HG03442 (cell line): ENCODE measurements around the gene HOXB5.

ENCODE experiments used
- ATAC-seq: cut with Tn5 transposase; IDR thresholded peaks from one replicate; pipeline ENCODE4 v1.9.1; 2021; ENCODE audit warnings: mild to moderate bottlenecking, moderate library complexity; ENCODE audit not compliant: unreplicated experiment

Gene HOXB5

DNA sequence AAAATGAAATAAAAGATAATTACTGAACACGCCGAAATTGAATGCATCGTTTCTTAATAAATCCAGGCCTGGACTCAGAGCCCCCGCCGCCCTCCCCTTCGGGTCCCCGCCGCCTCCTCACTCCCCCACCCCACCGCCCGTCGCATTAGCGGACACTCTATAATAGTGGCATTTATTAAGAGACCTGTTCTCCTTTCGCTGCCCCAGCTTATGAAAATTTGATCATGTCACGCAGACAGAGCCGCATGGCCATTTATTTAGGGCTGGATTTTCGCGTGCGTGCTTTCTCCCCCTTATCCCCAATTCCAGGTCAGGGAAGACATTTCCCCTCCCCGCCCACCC, 42.4 kb downstream of the HOXB5 start:
- no peak for ATAC-seq

DNA sequence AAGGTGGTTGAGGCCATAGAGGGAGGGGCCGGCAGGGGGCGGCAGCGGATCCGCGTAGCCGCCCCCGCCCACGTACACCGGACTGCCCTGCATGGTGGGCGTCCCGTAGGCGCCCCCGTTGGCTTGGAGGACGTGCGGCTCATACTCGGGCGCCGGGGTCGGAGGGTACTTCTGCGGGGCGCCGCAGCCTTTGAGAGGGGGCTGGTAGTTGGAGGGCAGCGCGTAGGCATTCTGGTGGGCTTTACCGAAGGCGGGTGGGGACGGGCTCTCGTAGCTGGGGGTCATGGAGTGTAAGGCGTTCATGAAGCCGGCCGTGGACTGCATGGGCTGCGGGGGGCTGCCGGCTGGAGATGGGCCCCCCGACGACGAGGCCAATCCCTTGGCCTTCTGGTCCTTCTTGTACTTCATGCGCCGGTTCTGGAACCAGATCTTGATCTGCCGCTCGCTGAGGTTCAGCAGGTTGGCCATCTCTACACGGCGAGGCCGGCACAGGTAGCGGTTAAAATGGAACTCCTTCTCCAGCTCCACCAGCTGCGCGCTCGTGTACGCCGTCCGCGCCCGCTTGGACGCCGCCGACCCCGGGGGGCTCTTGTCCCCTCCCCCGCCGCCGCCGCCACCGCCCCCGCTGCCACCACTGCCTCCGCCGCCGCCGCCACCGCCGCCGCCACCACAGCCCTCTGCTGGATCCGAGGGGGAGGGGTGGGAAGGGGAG, 42.9 kb downstream of the HOXB5 start:
- ATAC-seq = no peak

DNA sequence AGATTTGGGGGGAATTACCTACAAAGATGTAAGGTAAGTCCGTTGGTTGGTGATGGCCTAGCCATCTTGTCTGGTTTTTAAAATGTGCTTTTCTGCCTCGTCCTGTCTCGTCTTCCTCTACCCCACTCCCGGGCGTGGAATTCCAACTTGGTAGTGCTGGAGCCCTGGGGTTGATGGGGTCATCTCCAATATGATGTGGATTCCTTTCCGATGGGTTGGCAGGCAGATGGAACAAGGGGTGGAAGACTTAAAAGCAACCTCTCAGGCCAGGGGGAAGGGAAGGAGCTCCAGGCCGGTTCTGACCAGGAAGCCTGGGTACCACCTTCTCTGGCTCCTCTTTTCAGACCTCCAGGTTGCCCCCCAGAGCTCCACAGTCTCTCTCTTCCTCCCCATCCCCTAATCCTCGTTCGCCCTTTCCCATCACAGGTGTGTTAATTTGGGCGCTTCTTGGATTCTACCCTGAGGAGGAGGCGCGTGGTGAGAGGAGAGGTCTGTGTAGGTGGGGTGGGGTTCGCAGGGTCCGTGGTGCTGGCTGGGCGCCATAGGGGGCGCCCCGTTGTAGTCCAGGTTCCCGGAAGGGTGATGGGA, 43.6 kb downstream of the HOXB5 start:
- ATAC-seq = no peak

DNA sequence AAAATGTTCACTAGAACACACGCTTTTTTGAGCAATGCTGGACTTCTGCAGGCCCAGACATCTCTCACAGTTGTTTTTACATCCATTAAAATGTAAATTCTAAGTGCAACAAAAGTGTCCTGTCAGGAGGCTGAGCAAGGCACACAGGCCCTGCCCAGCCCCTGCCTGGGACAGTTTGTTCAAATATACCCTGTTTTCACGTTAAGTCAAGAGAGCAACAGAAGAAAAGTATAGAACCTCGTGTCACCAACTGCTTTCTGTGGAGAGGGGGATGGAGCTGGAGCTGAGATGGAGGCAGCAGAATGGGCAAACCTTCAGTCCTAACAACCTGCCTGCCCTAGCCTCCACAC, 44.3 kb downstream of the HOXB5 start:
- no peak for ATAC-seq

DNA sequence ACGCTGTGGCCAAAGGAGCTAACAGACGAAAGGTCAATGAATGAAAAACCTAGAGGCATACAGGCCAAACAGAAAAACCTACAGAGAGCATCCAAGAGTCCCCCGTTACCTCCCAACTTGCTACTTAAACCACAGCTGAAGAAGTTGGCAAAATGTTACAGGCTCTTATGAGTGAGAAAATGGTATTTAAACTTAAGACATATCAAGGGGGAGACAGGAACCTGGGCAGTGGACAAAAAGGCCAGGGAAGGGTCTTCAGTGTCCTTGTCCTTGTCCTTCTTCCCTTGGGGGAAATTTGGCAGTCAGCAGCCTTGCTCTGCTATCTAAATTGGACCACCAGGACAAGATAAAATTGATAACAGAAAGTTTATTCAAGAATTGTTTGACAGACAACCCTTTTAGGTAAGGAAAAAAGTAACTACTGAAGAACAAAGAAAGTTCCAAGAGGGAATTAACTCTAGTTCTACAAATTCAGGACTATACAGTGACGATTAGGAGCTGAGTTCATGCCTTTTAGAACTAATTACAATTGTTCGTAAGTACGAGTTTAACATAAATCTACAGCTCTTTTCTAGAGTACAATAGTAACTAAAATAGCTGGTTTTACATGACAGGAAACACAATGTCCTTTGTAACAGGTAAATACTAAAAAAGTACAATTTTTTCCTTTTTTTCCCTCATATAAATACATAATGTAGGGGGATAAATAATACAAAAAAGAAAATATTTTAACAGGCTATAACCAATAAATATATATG, 44.9 kb downstream of the HOXB5 start:
- ATAC-seq = no peak

DNA sequence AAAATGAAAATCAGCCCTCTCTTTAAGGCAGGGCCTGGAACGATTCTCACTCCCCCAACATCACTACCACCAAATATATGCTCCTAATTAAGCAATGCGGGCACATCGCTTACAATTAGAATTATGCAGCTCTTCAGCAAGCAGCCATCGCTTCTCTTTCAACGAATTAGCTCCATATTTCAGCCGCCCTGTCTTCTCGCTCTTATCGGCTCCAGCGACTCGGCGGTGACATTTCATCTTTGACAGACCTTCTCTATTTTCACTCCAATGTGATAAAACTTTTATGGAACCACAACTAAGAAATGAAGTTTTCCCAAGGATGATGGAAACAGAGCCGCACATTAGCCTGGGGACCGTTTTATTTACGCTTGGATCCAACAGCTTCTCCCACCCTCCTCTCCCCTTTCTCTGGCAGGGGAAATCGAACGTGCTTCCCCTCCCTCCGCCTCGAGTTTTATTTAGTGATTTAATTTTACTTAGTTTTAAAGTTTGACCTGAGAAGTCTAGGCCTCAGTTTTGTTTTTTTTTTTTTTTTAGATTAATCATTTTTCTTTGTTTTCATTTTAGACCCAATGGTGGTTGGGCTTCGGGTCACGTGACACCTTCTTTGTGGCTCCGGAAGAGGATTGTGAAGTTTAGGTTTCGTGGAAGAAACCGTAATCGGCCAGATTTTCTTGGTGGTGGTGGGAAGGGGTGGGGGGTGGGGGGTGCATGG, 45.6 kb downstream of the HOXB5 start:
- no peak for ATAC-seq

DNA sequence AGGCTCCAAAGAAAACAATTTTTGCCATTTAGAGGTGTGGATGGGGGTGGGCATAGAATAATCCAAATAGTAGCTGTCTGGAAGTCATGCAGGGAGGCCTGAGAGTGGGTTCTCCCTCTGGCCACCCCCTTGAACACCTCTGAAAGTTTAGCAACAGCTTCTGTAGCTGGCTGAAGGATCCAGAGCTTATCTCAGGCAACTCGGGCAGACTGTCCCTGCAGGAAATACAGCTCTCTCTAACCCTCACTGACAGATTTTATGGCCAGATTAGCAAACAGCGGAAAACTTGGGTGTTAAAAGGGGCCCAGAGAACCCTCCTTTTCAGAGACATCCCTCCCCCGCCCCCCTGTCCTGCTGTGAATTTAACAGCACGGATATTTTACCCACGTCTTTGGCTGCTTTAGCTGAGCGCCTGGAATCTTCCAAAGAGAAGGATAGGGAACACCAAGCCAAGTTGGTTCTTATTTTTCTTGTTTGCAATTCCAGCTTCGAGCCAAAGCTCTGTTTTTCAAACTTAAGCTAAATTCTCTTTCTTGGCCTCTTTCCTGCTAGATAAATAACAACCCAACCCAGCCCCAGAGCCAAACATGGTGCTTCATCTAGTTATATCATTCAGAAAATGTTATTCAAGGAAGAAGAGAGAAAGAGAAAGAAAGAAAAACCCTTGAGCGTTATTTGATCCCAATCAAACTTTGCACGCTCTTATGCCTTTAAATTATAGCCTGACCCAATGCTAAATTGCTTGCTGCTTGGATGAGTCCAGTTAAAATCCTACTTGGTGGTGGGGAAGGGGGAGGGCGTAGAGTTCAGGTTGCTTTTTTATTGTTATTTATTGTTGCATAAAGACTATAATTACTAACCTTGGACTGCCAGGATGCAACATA, 46.4 kb downstream of the HOXB5 start:
- no peak for ATAC-seq

DNA sequence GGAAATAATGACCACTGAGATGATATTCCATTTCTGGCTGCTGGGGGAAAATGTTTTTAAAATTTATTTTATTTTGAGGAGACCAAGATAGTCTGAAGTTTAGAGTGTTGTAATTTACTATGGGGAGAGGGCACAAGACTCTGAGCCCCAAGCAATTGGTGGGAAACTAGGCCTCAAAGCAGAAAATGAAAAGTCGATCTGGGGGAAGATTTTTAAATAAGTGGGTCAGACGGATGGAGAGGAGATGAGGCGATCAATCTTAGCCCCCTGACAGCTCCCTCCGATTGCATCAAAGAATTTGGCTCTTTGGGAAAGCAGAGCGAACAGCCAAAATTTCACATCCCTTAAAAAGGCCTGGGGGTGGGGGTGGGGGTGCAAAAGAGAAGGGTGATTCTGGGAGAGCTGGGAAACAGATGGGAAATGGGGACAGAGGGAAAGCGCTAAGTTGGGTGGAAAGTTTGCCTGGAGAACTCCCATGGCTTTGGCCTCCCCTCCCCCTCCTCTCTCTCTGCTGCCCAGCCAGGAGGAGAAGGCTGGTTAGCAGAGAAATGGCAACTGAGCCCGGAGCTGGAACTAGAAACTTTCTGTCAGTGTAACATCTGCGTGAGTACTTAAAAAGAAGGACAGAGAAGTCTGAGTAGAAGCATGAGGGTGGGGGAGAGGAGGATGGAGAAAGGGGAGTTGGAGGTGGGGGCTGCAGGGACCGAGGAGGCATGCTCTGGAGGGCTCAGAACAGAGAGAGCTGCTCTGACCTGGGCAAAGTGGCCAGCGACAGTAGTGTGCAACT, 47.2 kb downstream of the HOXB5 start:
- ATAC-seq = no peak

DNA sequence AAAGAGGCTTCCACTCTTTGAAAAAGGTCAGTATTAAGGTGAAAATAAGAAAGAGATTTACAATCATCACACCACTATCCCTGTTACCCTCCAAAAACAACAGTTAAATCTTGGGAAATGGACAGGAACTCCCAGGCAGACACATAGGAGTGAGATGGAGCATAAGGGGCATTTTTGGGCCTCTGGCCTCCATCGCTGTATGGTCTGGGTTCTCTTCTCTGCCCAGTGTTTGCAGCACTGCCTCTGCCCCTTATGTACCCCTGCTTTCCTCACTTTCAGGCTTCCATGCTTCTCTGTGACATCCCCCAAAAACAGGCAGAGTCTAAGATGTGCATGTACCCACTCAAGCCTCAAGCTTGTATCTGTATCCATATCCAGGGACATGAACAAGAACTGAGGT, 48.0 kb downstream of the HOXB5 start:
- no peak for ATAC-seq

DNA sequence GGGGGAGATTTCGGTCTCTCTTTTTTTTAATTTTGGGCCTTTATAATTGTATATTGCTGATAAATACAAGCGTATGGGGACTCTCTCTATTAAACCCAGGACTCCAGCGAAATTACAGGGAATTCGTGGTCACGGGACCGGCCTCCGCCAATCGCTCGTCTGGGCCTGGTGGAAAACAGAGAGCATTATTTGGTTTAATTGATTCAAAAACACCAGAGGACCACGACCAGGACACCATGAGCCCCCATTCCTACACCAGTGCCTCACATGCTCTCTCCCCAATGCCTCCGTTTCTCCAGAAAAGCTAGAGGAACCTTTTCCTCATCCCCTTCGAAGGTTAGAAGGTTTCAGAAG, 48.6 kb downstream of the HOXB5 start, which contains the start of gene HOXB2:
Gene HOXB2, minus strand, starts transcription at position 88 of the 354 bp plus-strand sequence. CDS start 198 bp downstream, outside the sequence.
- ATAC-seq = no peak

DNA sequence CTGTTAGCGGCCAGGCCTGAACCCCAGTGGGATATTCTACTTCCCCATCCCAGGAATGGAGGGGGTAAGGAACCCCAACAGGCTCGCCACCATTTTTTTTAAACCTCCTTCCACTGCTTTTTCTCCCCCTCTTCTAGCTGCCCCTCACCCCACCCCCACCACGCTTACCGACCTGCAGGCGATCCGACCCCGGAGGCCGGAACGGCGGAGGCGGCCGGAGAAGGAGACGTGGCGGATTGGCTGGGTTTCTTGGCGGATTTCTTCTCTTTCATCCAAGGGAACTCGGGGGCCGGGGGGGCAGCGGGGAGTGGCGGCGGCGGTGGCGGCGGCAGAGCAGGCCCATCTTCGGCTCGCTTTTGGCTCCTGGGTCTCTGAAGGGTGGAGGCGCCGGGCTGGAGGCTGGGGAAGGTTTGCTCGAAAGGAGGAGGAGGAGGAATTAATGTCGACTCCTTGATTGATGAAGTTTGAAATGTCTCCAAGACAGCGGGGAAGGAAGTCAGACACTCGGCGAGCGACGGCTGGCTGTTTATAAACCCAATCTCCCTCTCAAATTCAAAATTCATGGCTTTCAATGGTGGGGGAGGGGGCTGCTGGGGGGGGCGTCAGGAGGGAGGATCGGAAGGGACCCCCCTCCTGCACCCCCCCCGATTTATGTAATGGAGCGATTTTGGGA, 49.1 kb downstream of the HOXB5 start:
- ATAC-seq = no peak

DNA sequence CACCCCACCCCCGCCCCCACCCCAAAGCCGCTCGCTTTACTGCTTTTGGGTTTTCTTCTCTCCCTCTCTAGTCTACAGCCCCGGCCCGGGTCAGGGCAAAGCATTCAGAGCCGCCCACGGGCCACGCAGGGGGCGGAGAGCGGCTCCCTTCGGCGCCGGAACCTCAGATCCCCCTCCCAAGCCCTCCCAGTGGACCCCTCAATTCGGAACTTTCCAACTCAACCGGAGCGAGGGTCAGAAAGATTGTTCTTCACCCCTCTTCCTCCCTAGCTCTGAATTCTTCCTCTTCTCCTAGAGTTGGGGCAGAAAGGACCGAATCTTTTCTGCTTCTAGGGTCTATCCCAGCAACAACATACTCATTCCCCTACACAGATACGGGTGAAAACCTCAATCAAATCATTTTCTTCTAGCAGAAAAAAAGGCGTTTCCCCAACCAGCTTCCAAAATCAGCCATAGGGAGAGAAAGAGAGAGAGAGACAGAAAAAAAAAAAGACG, 49.7 kb downstream of the HOXB5 start:
- no peak for ATAC-seq

DNA sequence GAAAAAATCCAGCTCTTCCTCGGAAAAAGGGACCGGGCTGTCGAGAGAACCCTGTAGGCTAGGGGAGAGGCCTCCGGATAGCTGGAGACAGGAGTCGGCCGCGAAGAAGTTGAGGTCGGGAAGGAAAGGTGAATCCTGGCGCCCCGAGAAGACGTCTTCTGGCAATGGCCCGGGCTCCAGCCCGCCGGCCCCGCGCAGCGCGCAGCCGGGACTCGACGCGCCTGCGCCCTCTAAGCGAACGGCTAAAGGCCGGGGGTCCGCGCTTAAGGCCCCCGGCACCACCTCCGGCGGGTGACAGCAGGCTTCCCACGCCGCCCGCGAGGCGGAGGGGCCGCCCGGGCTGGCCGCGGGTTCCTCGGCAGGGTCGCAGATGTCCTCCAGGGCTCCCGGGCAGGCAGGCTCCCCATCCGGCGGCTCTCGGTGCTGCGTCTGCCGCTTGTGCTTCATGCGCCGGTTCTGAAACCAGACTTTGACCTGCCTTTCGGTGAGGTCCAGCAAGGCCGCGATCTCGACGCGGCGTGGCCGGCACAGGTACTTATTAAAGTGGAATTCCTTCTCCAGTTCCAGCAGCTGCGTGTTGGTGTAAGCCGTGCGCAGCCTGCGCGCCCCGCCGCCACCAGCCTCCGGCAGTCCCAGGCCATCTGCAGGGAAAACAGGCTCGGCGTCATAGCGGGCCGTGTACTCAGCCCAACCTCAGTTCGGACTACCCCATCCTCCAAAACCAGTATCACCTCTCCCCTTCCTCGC, 50.3 kb downstream of the HOXB5 start:
- ATAC-seq = peak; percentile 36

DNA sequence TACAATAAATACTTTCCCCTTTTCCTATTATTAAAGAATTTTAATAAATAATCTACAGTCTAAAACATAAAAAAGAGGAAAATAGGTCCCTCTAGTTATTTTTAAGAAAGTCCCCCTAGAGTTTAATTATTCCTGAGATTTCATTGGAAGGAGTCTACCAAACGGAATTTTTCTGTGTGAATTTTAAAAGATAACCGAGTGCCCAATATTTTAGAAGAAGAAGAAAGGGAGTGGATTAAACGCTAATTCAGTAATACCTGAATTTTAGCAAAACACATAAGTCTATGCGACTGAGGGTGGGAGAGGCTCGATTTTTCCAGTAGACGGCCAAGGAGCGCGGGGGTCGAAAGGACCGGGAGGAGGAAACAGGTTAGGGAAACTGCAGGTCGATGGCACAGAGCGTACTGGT, 50.9 kb downstream of the HOXB5 start:
- no peak for ATAC-seq

DNA sequence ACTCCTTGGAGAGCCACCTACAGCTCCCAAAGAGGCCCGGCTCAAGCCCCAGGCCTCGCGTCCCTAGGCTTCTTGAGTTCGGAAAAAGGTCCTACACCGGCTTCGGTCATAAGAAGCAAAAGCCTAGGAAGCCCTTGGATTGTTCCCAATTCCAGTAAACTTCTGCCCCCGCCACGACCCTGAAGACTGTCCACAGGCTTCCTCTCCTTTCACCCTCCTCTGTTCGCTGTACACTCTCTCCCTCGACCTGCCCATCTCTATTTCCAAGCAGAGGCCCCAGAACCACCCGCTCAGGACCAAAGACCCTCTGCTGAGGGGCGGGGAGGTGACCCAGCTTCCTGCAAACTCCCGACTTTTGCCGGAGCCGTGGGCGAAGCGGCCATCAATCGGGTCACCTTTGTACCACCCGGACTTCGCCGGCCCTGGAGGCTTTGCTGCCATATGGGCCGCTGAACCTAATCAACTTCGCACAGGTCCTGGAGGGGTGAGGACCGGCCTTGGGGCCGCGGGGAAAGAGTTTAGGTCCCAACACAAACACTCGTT, 51.4 kb downstream of the HOXB5 start:
- no peak for ATAC-seq

DNA sequence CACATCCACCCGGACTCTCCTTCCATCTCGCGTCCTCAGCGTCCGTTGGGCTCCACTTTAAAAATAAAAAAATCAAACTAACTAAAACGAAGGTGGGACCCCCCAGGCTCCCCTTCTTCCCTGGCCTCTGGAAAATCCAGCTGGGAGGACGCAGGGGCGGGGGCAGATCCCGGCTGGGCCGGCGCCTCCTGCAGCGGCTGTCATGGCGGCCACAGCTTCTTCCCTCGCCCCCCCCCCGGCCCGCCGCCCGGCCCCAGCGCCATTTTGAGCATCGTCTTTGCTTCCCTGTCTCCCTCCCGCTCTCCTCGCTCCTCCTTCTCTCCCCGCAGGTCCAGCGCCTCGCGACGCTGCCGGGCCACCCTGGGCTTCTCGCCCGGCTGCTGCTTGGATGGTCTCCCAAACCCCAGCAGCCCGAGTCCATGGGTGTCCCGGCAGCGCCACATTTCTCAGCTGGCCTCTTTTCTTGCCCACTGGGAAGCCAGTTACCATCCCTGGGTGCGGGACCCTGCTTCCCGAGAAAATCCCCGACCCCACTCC, 51.9 kb downstream of the HOXB5 start:
- no peak for ATAC-seq
